Effector memory CD4-positive, alpha-beta T cell (primary cell): ENCODE data around the gene KCNK3.

Experiments used
- DNase-seq, 3 donors: peaks; one replicate each; pipeline ENCODE4 v3.0.0-alpha.2; 2020
- H3K27ac ChIP-seq: 2 replicates; pipeline ENCODE4 v1.7.0; 2013; ENCODE audit warnings: mild to moderate bottlenecking, low read length, moderate library complexity; ENCODE audit not compliant: insufficient read depth, poor library complexity, severe bottlenecking
- H3K27me3 ChIP-seq: replicated peaks from 2 replicates; pipeline ENCODE4 v1.7.0; 2013; ENCODE audit warnings: mild to moderate bottlenecking, low read length; ENCODE audit not compliant: insufficient read depth, control insufficient read depth, poor library complexity, severe bottlenecking
- H3K36me3 ChIP-seq: 2 replicates; pipeline ENCODE4 v1.7.0; 2013; ENCODE audit warnings: mild to moderate bottlenecking, low read length, moderate library complexity; ENCODE audit not compliant: control insufficient read depth, insufficient read depth
- H3K4me1 ChIP-seq: 2 replicates; pipeline ENCODE4 v1.7.0; 2013; ENCODE audit warnings: low read length, mild to moderate bottlenecking; ENCODE audit not compliant: control insufficient read depth, insufficient read depth, poor library complexity, severe bottlenecking
- H3K4me3 ChIP-seq: 2 replicates; pipeline ENCODE4 v1.7.0; 2013; ENCODE audit warnings: low read length, low read depth, mild to moderate bottlenecking; ENCODE audit not compliant: insufficient read depth, poor library complexity, severe bottlenecking
- H3K9me3 ChIP-seq: 2 replicates; pipeline ENCODE4 v1.7.0; 2013; ENCODE audit warnings: mild to moderate bottlenecking, low read length, moderate library complexity; ENCODE audit not compliant: control insufficient read depth

KCNK3 gene

GRCh38 chr2:26720322-26721114 lies 28.0 kb downstream of the KCNK3 start:
- no peaks in the 10 kb centered on the region for H3K4me1 ChIP-seq
- H3K27me3 ChIP-seq, result no peaks in the 10 kb centered on the region
- H3K27ac ChIP-seq, result no peak overlapping the region
- DNase-seq, result no peak
- H3K4me3 ChIP-seq, result no peak overlapping the region
- H3K36me3 ChIP-seq, result no peaks in the 10 kb centered on the region
- no peaks in the 10 kb centered on the region for H3K9me3 ChIP-seq

GRCh38 chr2:26721115-26722032 lies 28.9 kb downstream of the KCNK3 start:
- no peaks in the 10 kb centered on the region for H3K27me3 ChIP-seq
- no peaks in the 10 kb centered on the region for H3K4me1 ChIP-seq
- no peaks in the 10 kb centered on the region for H3K36me3 ChIP-seq
- no peak overlapping the region for H3K4me3 ChIP-seq
- no peak for DNase-seq
- H3K9me3 ChIP-seq, result no peaks in the 10 kb centered on the region
- no peak overlapping the region for H3K27ac ChIP-seq

- Histone ChIP-seq H3K36me3 (no peaks in the 10 kb centered on the region), H3K27me3 (no peaks in the 10 kb centered on the region), H3K27ac (no peak overlapping the region), H3K4me1 (no peaks in the 10 kb centered on the region), H3K9me3 (no peaks in the 10 kb centered on the region), H3K4me3 (no peak overlapping the region)
- no peak for DNase-seq
These were observed 29.8 kb downstream of the KCNK3 start for GRCh38 chr2:26722328-26722727.

- Histone ChIP-seq H3K4me1 (no peaks in the 10 kb centered on the region), H3K9me3 (no peaks in the 10 kb centered on the region), H3K4me3 (no peak overlapping the region), H3K36me3 (no peaks in the 10 kb centered on the region), H3K27ac (no peak overlapping the region), H3K27me3 (no peaks in the 10 kb centered on the region)
- DNase-seq, result no peak
These were observed 30.4 kb downstream of the KCNK3 start for GRCh38 chr2:26722911-26723310.

GRCh38 chr2:26723475-26723874 lies 31.0 kb downstream of the KCNK3 start:
- no peaks in the 10 kb centered on the region for H3K9me3 ChIP-seq
- H3K27ac ChIP-seq, result no peak overlapping the region
- H3K27me3 ChIP-seq, result peaks cover 2% of the 10 kb centered on the region
- H3K36me3 ChIP-seq, result no peaks in the 10 kb centered on the region
- no peak for DNase-seq
- H3K4me3 ChIP-seq, result no peak overlapping the region
- no peaks in the 10 kb centered on the region for H3K4me1 ChIP-seq

- H3K9me3 ChIP-seq, result no peaks in the 10 kb centered on the region
- H3K36me3 ChIP-seq, result no peaks in the 10 kb centered on the region
- H3K27me3 ChIP-seq, result peaks cover 7% of the 10 kb centered on the region
- no peak overlapping the region for H3K4me3 ChIP-seq
- no peak for DNase-seq
- H3K27ac ChIP-seq, result no peak overlapping the region
- no peaks in the 10 kb centered on the region for H3K4me1 ChIP-seq
These were observed 31.6 kb downstream of the KCNK3 start for GRCh38 chr2:26723991-26724750.

GRCh38 chr2:26724784-26725520 lies 32.4 kb downstream of the KCNK3 start:
- Histone ChIP-seq H3K36me3 (no peaks in the 10 kb centered on the region), H3K27me3 (peaks cover 7% of the 10 kb centered on the region), H3K4me3 (no peak overlapping the region), H3K4me1 (no peaks in the 10 kb centered on the region), H3K27ac (no peak overlapping the region), H3K9me3 (no peaks in the 10 kb centered on the region)
- DNase-seq, result no peak

- H3K4me3 ChIP-seq, result no peak overlapping the region
- H3K27ac ChIP-seq, result no peak overlapping the region
- peaks cover 7% of the 10 kb centered on the region for H3K27me3 ChIP-seq
- no peaks in the 10 kb centered on the region for H3K4me1 ChIP-seq
- no peak for DNase-seq
- H3K36me3 ChIP-seq, result no peaks in the 10 kb centered on the region
- H3K9me3 ChIP-seq, result no peaks in the 10 kb centered on the region
These were observed 32.9 kb downstream of the KCNK3 start for GRCh38 chr2:26725521-26725820.

- Histone ChIP-seq H3K4me3 (no peak overlapping the region), H3K4me1 (no peaks in the 10 kb centered on the region), H3K27ac (no peak overlapping the region), H3K36me3 (no peaks in the 10 kb centered on the region), H3K27me3 (peaks cover 7% of the 10 kb centered on the region), H3K9me3 (no peaks in the 10 kb centered on the region)
- no peak for DNase-seq
These were observed 33.7 kb downstream of the KCNK3 start for GRCh38 chr2:26726228-26726627.
